ENCODE data around the gene PINLYP. TPM values are rescaled to one million over a fixed set of nuclear protein-coding genes. Genes with fewer than 3 reads are reported as not detected.

PINLYP gene
- total RNA-seq, 4 donors from 2014 or later: 4.6 to 46.5 (median 10.3) TPM

- H3K36me3 ChIP-seq: no peaks in the 10 kb centered on the region
- no peak for DNase-seq
- no peak overlapping the region for H3K4me3 ChIP-seq
- H3K4me1 ChIP-seq: no peaks in the 10 kb centered on the region
- no peaks in the 10 kb centered on the region for H3K27me3 ChIP-seq
- no peak overlapping the region for H3K27ac ChIP-seq
- no peak for TF ChIP-seq CTCF (IDR thresholded peaks at IDR 0.05)
- TF ChIP-seq POLR2A (IDR thresholded peaks at IDR 0.05): no peak
- intact Hi-C loops (cut with DNase I; ENCODE audit: low total_unique reads): no loop called here
- no peaks in the 10 kb centered on the region for H3K9me3 ChIP-seq
Measured at GRCh38 chr19:43625918-43626579, 50.4 kb downstream of the PINLYP start.

- H3K36me3 ChIP-seq: no peaks in the 10 kb centered on the region
- no peak overlapping the region for H3K4me3 ChIP-seq
- no peak for DNase-seq
- TF ChIP-seq POLR2A (IDR thresholded peaks at IDR 0.05) (no peak), CTCF (IDR thresholded peaks at IDR 0.05) (no peak)
- no peak overlapping the region for H3K27ac ChIP-seq
- intact Hi-C loops (cut with DNase I; ENCODE audit: low total_unique reads): no loop called here
- H3K9me3 ChIP-seq: no peaks in the 10 kb centered on the region
- H3K4me1 ChIP-seq: no peaks in the 10 kb centered on the region
- H3K27me3 ChIP-seq: no peaks in the 10 kb centered on the region
Measured at GRCh38 chr19:43626838-43627237, 51.2 kb downstream of the PINLYP start.

GRCh38 chr19:43628646-43629326, 53.2 kb downstream of the PINLYP start:
- H3K4me3 ChIP-seq: no peak overlapping the region
- H3K27me3 ChIP-seq: no peaks in the 10 kb centered on the region
- no peaks in the 10 kb centered on the region for H3K4me1 ChIP-seq
- no peak overlapping the region for H3K27ac ChIP-seq
- DNase-seq: no peak
- no peaks in the 10 kb centered on the region for H3K36me3 ChIP-seq
- intact Hi-C loops (cut with DNase I; ENCODE audit: low total_unique reads): no loop called here
- TF ChIP-seq POLR2A (IDR thresholded peaks at IDR 0.05) (no peak), CTCF (IDR thresholded peaks at IDR 0.05) (no peak)
- H3K9me3 ChIP-seq: no peaks in the 10 kb centered on the region

GRCh38 chr19:43631491-43631890, 55.9 kb downstream of the PINLYP start:
- H3K27me3 ChIP-seq: no peaks in the 10 kb centered on the region
- no peak for DNase-seq
- TF ChIP-seq POLR2A (IDR thresholded peaks at IDR 0.05): no peak
- no peak for TF ChIP-seq CTCF (IDR thresholded peaks at IDR 0.05)
- no peak overlapping the region for H3K4me3 ChIP-seq
- no peak overlapping the region for H3K27ac ChIP-seq
- intact Hi-C loops (cut with DNase I; ENCODE audit: low total_unique reads): no loop called here
- H3K4me1 ChIP-seq: no peaks in the 10 kb centered on the region
- no peaks in the 10 kb centered on the region for H3K9me3 ChIP-seq
- H3K36me3 ChIP-seq: no peaks in the 10 kb centered on the region

Other genes with a start within 250 kb of the PINLYP start
- gene CD177, start 222.1 kb upstream of the PINLYP start, total RNA-seq: 1 to 10 TPM in 2 of 4 donors, under 1 TPM in 1, not detected in 1; 0.24 to 1.3 (median 1.1) TPM
- not detected for gene TEX101, start 160.9 kb upstream of the PINLYP start, total RNA-seq
- 1 to 10 TPM in 1 of 4 donors, under 1 TPM in 1, not detected in 2; 0.28 to 2.4 TPM for gene LYPD3, start 110.2 kb upstream of the PINLYP start, total RNA-seq
- 10 to 100 TPM in 2 of 4 donors, under 1 TPM in 2; 0.51 to 27.1 (median 6.1) TPM for gene PHLDB3, start 71.1 kb upstream of the PINLYP start, total RNA-seq
- gene ETHE1, start 48.6 kb upstream of the PINLYP start, total RNA-seq: 10 to 100 TPM in 2 of 4 donors, 1 to 10 TPM in 1, under 1 TPM in 1; 0.77 to 29.0 (median 12.5) TPM
- 1 to 10 TPM in 1 of 4 donors, under 1 TPM in 1, not detected in 2; 0.21 to 2.8 TPM for gene ZNF575, start 42.6 kb upstream of the PINLYP start, total RNA-seq
- 10 to 100 TPM; 22.7 to 53.2 (median 30.7) TPM for gene XRCC1, start 274 bp upstream of the PINLYP start, total RNA-seq
- 10 to 100 TPM in 2 of 4 donors, 1 to 10 TPM in 2; 4.1 to 31.0 (median 17.2) TPM for gene IRGQ, start 20.3 kb downstream of the PINLYP start, total RNA-seq
- 10 to 100 TPM in 3 of 4 donors, 1 to 10 TPM in 1; 2.4 to 19.0 (median 12.6) TPM for gene ZNF576, start 20.8 kb downstream of the PINLYP start, total RNA-seq
- under 1 TPM in 1 of 4 donors, not detected in 3; 0.58 TPM for gene SRRM5, start 36.3 kb downstream of the PINLYP start, total RNA-seq
- 10 to 100 TPM in 3 of 4 donors, 1 to 10 TPM in 1; 1.5 to 83.3 (median 44.5) TPM for gene ZNF428, start 43.8 kb downstream of the PINLYP start, total RNA-seq
- gene CADM4, start 64.0 kb downstream of the PINLYP start, total RNA-seq: 10 to 100 TPM in 2 of 4 donors, 1 to 10 TPM in 2; 2.1 to 18.6 (median 10.5) TPM
- 10 to 100 TPM; 15.6 to 69.9 (median 26.7) TPM for gene PLAUR, start 94.4 kb downstream of the PINLYP start, total RNA-seq
- not detected for gene IRGC, start 140.3 kb downstream of the PINLYP start, total RNA-seq
- gene SMG9, start 179.2 kb downstream of the PINLYP start, total RNA-seq: 10 to 100 TPM; 14.9 to 44.9 (median 27.2) TPM
- gene KCNN4, start 205.2 kb downstream of the PINLYP start, total RNA-seq: 1 to 10 TPM in 3 of 4 donors, under 1 TPM in 1; 0.77 to 9.2 (median 5.6) TPM
- gene LYPD5, start 226.6 kb downstream of the PINLYP start, total RNA-seq: 1 to 10 TPM in 2 of 4 donors, under 1 TPM in 2; 0.51 to 1.9 (median 0.88) TPM